C4-2B (cell line): ENCODE data around the gene SUMF1.

Experiments
- ZFX ChIP-seq: fragments of 450-650 bp; IDR thresholded peaks from 2 replicates; pipeline ENCODE4 v1.6.1; 2017
- TF ChIP-seq, protein P1 (sequence below): fragments of 450-650 bp; conservative IDR thresholded peaks from 2 replicates; pipeline ENCODE4 v1.5.1; 2017; ENCODE audit warnings: mild to moderate bottlenecking

DNA sequence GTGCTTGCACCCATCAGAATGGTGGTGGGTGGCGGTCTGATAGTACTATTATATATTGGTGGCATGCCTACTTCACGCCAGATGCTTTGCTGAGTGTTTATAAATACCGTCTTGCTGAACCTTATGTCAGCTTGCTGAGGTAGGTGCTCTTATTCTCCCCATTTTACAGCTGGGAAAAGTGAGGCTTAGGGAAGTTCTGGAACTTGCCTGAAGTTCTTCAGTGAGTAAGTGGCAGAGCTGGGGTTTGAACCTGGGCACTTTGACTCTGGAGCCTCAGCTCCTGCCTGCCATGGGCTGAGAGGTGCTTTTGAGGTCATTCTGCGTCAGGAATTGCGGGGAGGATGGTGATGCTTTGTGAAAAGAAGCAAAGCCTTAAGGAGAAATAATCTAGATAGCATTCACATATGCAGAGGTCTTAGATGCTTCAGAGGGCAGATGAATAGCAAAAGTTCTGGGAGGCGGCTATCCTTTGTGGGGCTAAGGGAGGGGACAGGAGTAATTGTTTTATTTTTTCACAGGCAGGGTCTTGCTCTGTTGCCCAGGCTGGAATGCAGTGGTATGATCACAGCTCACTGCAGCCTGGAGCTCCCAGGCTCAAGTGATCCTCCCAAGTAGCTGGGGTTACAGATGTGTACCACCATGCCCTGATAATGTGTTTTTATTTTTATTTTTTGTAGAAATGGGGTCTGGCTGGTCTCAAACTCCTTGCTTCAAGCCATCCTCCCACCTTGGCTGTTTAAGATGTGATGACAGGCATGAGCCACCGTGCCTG, 44.6 kb upstream of the SUMF1 start:
- TF ChIP-seq, protein P1, sequence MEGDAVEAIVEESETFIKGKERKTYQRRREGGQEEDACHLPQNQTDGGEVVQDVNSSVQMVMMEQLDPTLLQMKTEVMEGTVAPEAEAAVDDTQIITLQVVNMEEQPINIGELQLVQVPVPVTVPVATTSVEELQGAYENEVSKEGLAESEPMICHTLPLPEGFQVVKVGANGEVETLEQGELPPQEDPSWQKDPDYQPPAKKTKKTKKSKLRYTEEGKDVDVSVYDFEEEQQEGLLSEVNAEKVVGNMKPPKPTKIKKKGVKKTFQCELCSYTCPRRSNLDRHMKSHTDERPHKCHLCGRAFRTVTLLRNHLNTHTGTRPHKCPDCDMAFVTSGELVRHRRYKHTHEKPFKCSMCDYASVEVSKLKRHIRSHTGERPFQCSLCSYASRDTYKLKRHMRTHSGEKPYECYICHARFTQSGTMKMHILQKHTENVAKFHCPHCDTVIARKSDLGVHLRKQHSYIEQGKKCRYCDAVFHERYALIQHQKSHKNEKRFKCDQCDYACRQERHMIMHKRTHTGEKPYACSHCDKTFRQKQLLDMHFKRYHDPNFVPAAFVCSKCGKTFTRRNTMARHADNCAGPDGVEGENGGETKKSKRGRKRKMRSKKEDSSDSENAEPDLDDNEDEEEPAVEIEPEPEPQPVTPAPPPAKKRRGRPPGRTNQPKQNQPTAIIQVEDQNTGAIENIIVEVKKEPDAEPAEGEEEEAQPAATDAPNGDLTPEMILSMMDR = no peak
- no peak for TF ChIP-seq ZFX
